ENCODE data around the gene DYNLT1. TPM values are rescaled to one million over a fixed set of nuclear protein-coding genes. Genes with fewer than 3 reads are reported as not detected.

The DYNLT1 gene
- total RNA-seq, 1 donor from 2014 or later: 32.4 TPM

DNA sequence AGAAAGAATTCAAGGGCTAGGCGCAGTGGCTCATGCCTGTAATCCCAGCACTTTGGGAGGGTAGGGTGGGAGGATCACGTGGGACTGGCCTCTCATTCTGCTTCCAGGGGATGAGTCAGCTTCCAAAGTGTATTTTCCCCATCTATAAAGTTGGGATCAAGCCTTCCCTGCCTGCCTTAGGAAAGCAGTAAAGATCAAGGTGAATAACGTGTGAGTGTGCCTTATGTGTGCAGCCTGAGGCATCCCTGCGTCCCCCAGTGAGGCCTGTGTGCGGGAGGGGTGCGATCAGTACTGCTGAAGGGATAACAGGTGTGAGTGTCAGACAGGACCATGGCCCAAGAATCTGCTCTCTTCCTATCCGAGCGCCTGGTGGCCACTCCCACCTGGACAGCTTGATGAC is 57.9 kb downstream of the DYNLT1 start:
- Histone ChIP-seq H3K9ac (ENCODE audit: low read depth in 1 of 3, low read length in 3 of 3) (no peak overlapping the region), H3K4me3 (ENCODE audit: low read length in 3 of 3) (no peak overlapping the region), H3K9me3 (ENCODE audit: control insufficient read depth in 3 of 3, low read length in 3 of 3) (no peaks in the 10 kb centered on the region), H3K27me3 (ENCODE audit: control insufficient read depth in 3 of 3, insufficient read depth in 3 of 3, low read length in 3 of 3) (no peaks in the 10 kb centered on the region), H3K27ac (ENCODE audit: low read depth, low read length) (no peak overlapping the region), H3K4me1 (ENCODE audit: control insufficient read depth in 3 of 3, insufficient read depth in 3 of 3, low read length in 3 of 3) (peaks cover 0 to 2% (median 0%) of the 10 kb centered on the region in 3 donors), H3K36me3 (ENCODE audit: control insufficient read depth in 3 of 3, insufficient read depth in 3 of 3, low read length in 3 of 3) (peaks cover 36 to 54% (median 53%) of the 10 kb centered on the region in 3 donors)

Small RNAs within 50 kb of the gene (small RNA-seq; reads per million reads assigned to genes)
- not detected for gene MIR7161

Other genes with a start within 250 kb of the DYNLT1 start
- 17.2 TPM for gene TMEM181, start 84.7 kb downstream of the DYNLT1 start, total RNA-seq
- 5.7 TPM for gene SYTL3, start 5.3 kb upstream of the DYNLT1 start, total RNA-seq
- 21.4 TPM for gene EZR, start 174.6 kb upstream of the DYNLT1 start, total RNA-seq